H1 (cell line): Measurements from ENCODE around the gene LMOD2. TPM values are rescaled to one million over a fixed set of nuclear protein-coding genes. Genes with fewer than 3 reads are reported as not detected.

Source experiments
- BACH1 ChIP-seq: IDR thresholded peaks from 2 replicates; pipeline ENCODE4 v1.6.1; 2012; ENCODE audit warnings: low read length, improper control_type of control experiment
- EP300 ChIP-seq, 2 experiments: IDR thresholded peaks; 1 replicate in 1 of 2; 2 replicates in 1 of 2; pipeline ENCODE4 v1.6.1; 2011 to 2012; ENCODE audit warnings: low read depth in 2 of 2, low read length in 2 of 2, mild to moderate bottlenecking in 2 of 2, borderline replicate concordance in 1 of 2, inconsistent platforms in 1 of 2, moderate library complexity in 1 of 2
- TEAD4 ChIP-seq: IDR thresholded peaks from 2 replicates; pipeline ENCODE4 v1.6.1; 2012; ENCODE audit warnings: low read depth, low read length, inconsistent platforms, mixed read lengths
- polyA plus RNA-seq, 7 experiments: library from polyadenylated mRNA; depleted of rRNA in 3 of 7; stranded (reverse) in 5 of 7; unstranded in 2 of 7; fragments of >200 nt in 5 of 7; fragments of 200-250 nt in 2 of 7; gene quantifications; 1 replicate in 5 of 7; 2 replicates in 1 of 7; 4 replicates in 1 of 7; pipeline versions ENCODE4 v1.2.1 to v1.2.3, GENCODE V29; 2011 to 2013; ENCODE audit warnings: missing spikeins in 2 of 7, mixed read lengths in 2 of 7
- total RNA-seq: library from RNA; stranded (reverse); fragmentation: NEBNext Ultra II Directional; extraction: Animal tissue kit (Norgen Biotek cat#: 25700); gene quantifications from 2 replicates; pipeline ENCODE4 v1.2.1, GENCODE V29; 2021

The LMOD2 gene
- total and polyA plus RNA-seq, 2 of the 8 experiments (the other 6 are each of a cell fraction or from before 2014, with no cell fraction given), result 0.03 to 0.22 TPM

GRCh38 chr7:123675181-123675473 lies 19.5 kb downstream of the LMOD2 start (continued):
- TF ChIP-seq TEAD4 (no peak), EP300 (IDR thresholded peaks at IDR 0.05; ENCODE audit: borderline replicate concordance in 1 of 2, low read depth in 2 of 2, low read length in 2 of 2) (no peak), BACH1 (no peak)
